HG03159 (cell line): ENCODE results near the gene GPR27.
A peak's percentile ranks its signal among the peaks of the same experiment; 100 is the strongest.

Source experiments
- ATAC-seq: cut with Tn5 transposase; IDR thresholded peaks from one replicate; pipeline ENCODE4 v1.9.1; 2021; ENCODE audit warnings: mild to moderate bottlenecking, moderate library complexity; ENCODE audit not compliant: unreplicated experiment

The GPR27 gene, protein sequence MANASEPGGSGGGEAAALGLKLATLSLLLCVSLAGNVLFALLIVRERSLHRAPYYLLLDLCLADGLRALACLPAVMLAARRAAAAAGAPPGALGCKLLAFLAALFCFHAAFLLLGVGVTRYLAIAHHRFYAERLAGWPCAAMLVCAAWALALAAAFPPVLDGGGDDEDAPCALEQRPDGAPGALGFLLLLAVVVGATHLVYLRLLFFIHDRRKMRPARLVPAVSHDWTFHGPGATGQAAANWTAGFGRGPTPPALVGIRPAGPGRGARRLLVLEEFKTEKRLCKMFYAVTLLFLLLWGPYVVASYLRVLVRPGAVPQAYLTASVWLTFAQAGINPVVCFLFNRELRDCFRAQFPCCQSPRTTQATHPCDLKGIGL

DNA sequence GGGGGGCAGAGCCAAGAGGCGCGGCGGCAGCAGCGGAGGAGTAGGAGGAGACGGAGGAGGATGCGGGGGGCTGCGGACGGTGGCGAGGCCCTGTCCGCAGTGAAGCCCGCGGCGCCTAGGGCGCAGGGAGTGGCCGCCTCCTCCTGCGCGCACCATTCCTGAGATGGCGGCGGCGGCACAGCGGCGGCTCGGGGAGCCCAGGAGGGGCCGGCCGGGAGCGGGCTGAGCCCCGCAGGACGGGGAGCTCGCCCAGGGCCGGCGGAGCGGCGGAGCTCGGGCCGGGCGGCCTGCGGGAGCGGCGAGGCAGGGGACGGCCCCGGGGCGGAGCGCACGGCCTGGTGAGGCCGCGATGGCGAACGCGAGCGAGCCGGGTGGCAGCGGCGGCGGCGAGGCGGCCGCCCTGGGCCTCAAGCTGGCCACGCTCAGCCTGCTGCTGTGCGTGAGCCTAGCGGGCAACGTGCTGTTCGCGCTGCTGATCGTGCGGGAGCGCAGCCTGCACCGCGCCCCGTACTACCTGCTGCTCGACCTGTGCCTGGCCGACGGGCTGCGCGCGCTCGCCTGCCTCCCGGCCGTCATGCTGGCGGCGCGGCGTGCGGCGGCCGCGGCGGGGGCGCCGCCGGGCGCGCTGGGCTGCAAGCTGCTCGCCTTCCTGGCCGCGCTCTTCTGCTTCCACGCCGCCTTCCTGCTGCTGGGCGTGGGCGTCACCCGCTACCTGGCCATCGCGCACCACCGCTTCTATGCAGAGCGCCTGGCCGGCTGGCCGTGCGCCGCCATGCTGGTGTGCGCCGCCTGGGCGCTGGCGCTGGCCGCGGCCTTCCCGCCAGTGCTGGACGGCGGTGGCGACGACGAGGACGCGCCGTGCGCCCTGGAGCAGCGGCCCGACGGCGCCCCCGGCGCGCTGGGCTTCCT lies at the start of gene GPR27:
Gene GPR27 (plus strand): TSS at position 155 of the 909 bp plus-strand sequence. CDS start 195 bp downstream, at position 350.
- ATAC-seq, result no peak

DNA sequence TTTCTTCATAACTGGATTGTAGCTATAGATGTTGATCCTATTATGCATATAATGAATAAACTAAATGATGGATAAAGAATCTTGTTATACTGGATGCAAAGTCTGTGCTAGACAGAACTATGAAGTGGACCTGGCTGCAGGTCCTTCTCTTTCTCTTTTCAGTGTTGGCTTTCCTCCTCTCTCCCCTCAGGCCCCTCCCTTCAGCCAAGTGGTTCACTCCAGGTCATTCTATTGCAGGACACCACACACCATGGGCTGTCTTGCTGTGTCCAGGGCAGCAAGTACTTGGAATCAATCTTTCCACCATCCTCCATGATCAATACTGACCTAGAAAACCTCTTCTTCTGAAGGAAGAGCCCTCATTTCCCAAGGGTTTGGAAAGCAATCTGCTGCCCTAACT lies 48.7 kb upstream of the GPR27 start:
- no peak for ATAC-seq

DNA sequence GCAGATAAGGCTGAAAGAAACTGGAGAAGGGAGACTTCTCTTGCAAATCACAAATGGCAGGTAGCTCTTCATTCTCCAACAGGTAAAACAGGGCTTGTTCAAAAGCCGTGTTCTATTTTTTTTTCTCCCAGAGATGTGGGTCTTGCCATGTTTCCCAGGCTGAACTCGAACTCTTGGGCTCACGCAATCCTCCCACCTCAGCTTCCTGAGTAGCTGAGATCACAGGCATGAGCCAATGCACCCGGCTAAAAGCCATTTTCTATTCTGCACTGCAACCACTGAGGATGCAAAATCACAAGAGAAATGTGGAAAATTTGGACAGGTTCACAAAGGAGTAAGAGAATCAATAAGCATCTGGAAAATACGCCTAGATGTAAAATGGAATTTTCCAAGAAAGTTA lies 48.0 kb upstream of the GPR27 start:
- no peak for ATAC-seq

DNA sequence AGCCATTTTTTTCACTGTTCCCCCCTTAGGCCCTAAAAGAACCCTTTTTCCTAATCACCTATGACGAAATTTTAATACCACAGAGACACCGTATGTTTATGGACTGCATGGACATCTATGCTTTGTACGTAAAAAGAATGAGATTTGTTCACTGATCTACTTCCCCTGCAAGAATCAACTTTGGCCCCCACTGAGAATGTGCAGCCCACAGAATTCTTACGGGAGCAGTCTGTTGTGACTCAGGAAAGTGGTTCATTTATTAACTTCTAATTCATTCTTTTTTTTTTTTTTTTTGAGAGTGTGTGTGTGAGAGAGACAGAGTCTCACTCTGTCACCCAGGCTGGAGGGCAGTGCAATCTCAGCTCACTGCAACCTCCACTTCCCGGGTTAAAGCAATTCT lies 46.1 kb upstream of the GPR27 start:
- no peak for ATAC-seq

DNA sequence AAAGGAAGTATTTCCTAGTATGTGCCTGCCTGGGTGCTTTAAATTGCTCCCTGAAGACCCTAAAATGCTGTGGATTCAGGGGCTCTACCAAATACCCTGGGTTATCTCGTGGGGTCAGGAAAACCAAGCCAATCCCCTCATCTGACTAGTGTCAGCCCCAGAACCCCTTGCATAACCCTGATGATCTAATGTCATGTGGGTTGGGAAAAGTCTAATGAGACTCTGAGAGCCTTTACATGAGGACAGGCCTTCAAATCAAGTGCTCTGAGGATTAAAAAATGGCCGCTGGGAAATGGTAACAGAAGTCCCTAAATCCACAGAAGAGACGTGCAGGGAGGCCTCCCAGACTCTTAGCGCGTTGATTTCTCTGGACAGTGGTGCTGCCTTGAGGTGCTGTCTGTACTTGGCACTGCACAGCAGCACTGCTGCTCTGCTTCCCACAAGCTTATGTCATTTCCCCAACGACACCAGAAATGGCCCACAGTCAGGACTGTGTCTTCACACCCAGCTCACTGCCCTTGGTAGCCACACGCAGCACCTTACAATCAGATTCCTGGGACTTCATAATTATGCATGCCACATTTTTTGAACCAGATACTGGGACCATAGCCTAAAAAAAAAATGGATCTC lies 45.1 kb upstream of the GPR27 start:
- ATAC-seq, result no peak

DNA sequence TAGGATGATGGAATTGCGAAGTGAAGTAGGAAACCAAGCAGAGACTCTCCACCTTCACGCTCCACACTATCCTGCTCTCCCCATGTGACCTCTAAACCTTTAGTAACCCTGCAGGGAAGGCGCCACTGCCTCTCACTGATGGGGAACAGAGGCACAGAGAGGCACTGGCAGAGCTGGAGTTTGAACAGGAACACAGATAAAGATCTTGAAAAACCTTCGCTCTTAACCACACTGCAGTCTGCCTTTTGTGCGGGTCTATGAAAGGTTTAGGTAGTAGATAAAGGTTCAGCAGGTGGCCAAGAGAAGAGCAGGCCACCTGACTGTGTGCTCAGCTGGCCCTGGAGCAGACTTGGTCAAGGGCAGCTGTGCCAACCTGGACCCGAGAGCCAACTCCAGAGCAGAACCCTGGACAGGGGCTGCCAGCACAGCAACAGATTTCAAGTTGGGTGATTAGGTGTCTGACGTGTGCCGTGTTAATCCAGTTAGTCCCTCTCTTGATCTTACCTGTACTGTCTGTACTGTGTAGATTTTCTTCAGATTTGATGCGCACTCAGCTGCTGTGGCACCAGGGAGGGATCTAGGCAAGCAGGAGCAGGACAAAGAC lies 43.6 kb upstream of the GPR27 start:
- no peak for ATAC-seq

DNA sequence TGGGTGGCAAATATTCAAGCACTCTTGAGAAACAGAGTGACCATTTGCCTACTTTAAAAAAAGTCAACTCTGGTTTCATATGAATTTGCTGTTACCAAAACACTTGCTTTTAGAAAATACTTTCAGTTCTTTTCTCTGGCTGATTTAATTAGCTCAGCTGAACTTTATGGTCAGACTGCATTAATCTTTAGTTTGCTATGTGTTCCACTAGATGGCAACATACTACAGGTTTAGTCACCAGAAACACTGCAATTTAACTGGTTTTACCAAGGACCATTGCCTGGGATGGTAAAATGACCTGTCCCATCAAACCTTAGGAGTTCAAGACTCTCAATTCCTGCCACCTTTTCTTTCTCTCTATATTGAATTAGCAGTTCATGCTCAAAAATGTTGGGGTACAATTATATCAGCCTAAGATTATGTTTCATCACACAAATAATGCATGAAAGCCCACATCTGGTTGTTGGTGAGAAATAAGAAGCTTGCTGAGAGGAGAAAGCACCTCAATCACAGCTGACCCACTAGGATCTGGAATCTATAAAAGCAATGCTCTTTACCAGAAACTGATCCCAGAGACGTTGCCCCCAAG lies 42.7 kb upstream of the GPR27 start:
- ATAC-seq, result peak; percentile 81

DNA sequence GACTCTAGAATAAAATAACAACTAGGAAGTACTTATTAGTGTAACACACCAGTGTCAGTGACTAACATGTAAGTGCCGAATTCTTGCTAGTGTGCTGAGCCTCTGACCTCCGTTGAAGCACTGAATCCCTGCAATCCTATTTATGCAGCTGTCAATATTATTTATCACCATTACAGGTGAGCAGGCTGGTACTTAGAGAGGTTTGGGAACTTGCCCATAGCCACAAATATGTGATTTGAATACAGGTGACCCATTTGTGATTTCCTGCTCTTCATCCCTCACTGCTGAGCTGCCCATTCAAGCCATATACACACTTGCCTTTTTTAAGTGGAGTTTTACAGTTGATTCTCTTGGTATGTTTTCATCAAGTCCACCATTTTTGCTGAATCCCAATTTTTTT lies 40.6 kb upstream of the GPR27 start:
- no peak for ATAC-seq

DNA sequence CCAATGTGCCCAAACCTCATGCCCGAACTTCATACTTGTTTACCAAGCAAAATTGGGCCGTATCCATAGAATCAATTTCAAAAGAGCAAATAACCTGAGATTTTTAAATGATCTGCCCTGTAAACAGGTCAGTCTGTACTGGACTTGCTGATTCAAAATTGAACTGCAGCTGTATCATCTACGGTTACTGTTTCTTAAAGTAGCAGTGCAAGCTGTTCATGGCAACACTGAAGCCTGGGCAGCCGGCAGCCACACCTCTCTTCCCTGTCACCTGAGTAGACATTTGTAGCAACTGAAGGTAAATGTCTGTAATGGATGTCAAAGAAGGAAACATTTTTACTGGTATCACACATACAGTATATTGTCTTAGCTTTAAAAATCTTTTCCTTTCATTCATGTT lies 39.1 kb upstream of the GPR27 start:
- ATAC-seq, result no peak

DNA sequence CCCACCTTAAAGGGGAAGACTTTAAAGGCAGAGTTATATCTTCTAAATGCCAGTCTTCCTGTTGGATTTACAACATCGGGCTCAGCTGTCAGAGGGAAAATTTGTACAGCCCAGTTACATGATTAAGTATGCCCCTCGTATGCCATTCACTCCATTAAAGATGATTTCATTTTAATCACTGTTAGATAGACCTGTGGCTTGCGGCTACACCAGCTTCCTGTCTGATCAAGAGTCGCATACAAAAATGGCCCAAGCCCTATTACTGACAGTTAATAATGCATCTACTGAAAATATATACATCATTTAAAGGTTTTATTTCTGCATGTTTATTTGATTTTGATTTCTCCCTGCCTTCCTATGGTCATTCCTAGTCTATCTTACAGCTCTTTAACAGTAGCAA lies 35.6 kb upstream of the GPR27 start:
- ATAC-seq, result no peak

DNA sequence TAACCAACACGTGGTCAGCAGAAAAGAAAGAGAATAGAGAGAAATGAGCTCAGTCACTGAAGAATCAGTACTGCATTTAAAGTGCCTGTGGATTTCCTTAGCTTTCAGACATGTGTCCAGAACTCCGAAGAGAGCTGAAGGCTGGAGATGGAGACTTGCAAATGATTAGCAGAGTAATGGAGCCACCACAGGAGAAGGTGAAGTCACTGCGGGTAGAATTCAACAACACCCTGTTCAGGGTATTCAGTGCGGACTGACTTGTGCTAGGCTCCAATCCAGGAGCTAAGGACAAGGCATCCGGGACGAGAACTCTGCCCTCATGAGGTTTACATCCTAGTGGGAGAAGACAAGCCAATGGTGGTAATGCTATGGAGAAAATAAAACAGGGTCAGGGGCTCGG lies 32.7 kb upstream of the GPR27 start:
- no peak for ATAC-seq

DNA sequence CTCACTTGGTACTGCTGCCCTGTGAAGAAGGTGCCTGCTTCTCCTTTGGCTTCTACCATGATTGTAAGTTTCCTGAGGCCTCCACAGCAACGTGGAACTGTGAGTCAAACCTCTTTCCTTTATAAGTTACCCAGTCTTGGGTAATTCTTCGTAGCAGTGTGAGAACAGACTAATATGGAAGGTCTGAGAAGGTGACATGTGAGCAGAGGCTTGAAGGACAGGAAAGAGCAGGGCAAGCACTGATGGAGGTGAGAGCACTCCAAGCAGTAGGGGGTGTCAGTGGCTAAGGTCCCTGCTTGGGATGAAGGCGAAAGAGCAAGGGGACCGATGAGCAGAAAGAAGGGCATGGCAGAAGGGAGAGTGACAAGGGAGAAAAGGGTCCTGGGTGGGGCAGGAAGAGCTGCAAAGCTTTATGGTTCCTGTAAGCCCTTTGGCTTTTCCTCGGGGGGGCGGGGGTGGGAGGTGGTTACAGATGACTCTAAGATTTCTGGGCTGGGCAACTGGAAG lies 32.0 kb upstream of the GPR27 start:
- ATAC-seq, result no peak

DNA sequence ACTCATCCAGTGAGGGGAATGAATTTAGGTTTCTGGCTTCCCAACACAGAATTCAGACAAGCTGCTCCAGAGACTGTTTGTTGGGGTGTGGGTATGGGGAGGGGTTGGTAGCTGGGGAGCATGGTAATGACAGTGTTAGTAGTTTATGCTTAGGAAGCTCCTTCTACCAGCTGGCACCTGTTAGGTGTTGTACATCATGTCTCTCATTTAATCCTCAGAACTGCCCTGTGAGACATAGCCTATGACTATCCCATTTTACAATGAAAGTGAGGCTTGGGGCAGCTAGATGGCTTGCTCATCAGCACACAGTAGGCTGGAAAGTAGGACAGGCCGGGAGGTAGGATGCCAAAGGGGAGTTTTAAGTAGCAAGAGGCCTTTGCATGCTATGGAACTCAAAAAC lies 31.0 kb upstream of the GPR27 start:
- ATAC-seq, result no peak

DNA sequence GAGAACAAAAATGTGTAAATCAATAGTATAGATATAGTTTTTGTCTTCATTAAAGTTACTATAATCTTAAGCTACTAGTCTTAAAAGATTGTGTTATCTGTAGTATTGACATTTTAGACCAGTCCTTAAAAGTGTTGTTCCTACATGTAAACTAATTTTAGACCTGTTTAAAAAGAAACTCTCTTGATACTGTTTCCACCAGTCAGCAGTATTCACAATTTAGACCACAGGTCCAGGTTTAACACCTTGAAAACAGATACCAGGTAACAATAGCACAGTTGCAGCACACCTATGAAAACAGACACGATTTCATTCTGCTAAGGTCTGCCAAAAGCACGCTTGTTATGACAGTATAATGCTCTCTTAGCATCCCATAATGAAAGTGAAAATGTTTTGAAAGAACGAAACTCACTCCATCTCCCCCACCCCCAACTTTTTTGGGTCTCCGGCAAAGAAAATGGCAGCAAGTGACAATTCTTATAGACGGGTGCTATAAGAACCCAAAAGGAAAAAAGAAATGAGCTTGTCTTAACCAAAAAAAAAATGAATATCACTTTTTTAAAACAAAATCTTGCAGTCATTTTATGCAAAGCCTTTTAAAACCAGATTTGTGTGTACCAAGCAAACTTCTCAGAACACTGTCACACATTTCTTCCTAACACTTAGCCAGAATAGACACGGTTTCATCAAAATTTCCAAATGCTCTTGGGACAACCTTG lies 30.0 kb upstream of the GPR27 start:
- peak; percentile 49 for ATAC-seq

DNA sequence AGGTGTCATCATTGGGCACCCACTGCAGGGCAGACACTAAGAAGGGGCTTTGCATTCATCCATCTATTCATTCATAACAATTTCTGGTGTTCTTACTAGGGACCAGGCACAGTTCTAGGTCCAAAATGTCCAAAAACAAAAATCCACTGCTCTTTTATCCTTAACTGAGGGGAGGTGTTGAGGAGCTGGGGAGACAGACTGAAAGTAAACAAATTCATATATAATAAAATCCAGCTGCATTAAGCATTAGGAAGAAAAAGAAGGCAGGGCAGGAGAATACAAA lies 29.5 kb upstream of the GPR27 start:
- ATAC-seq, result no peak

DNA sequence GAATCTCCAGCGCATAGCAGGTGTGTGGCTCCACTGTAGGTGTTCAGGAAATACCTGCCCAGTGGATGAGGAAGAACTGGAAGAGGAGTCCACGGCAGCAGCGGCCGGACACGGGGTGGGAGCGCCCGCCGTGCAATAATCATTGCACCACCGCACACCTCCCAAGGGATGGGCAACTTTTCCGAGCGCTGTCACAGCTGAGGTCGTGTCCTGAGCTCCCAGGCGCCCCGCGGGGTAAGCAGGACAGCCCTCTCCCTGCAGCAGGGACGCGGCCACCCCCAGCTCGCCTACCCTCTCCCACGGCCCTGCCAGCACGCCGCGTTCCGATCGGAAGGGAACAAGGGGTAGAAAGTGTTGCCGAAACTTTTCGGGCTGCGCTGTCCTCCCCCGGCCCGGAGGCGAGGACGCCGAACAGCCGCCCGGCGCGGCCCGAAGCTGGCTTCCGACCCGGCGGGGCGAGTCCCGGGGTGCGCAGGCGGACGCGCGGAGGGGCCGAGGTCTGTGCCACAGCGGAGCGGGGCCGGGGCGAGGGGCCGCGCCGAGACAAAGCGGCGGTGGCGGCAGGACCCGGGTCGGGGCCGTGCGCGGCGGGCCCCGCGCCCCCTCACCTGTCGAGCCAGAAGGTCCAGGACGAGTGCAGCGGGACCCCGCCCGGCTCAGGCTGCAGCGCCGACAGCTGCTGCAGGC lies 28.9 kb upstream of the GPR27 start:
- ATAC-seq, result peak; percentile 46

DNA sequence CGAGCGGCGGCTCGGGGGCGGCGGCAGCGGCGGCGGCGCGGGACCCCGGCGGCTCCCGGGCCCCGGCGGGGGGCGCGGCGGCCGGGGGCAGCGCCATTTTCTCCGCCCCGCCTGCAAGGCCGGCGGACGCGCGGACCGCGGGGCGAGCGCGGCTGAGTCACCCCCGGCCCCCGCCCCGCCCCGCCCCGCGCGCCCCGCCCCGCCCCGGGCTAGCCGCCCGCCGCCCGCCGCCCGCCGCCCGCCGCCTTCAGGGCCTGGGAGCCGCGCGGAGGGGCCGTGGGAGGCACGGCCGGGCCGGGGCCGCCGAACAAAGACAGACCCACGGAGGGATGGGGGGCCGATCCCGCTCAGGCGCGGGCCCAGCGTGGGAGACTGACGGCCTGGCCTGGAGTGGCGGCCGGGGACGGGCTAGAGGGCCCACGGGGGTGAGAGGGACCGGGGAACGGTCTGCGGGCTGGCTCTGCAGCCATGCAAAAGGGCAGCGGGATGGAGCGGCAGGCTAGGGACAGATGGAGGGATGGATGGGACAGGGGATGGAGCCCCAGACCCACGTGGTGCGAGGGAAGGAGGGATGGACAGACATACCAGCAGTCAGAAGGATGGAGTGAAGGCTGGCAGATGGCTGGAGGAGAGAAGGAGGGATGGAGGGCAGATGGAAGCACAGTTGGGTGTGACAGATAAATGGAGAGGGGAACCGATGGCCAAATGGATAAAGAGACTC lies 28.2 kb upstream of the GPR27 start, which contains the start of gene EIF4E3:
Gene EIF4E3 (minus strand): TSS at position 132 of the 721 bp plus-strand sequence. CDS start 35 bp downstream, at position 97.
- peak; percentile 31 for ATAC-seq

DNA sequence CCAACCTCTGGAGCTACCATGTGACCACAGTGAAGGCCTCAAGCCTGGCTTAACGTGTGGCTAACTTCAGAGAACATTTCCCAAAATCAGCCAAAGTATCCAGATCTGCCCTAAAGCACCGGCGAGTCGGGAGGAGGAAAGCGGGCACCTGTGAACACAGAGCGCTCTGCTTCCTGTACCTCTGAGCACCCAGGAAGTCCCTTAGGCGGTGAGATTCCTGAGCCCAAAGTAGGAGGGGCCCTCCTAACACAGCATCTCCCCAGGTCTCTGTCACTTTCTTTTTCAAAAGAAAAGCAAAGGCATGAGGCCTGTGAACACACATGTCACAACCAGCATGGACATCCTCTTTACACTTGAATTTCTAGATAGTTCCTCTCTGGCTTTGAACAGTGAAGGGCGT lies 27.5 kb upstream of the GPR27 start:
- ATAC-seq, result no peak
